GM21619 (cell line): Measurements from ENCODE around the gene PAPOLA.
A peak's percentile ranks its signal among the peaks of the same experiment; 100 is the strongest.
"Not testable (repeated sequence)": the region's sequence is repeated elsewhere in the genome, so short reads cannot be mapped to it uniquely, and the experiment has no call there.

Experiments used
- ATAC-seq: cut with Tn5 transposase; IDR thresholded peaks from one replicate; pipeline ENCODE4 v1.9.1; 2021; ENCODE audit not compliant: unreplicated experiment

PAPOLA gene

GRCh38 chr14:96501740-96502620, at the start of gene PAPOLA:
Gene PAPOLA, plus strand, starts transcription at chr14:96502382. Its CDS starts 211 bp downstream, at chr14:96502593.
- peak; percentile 87 for ATAC-seq

- no peak for ATAC-seq
Observed at GRCh38 chr14:96452684-96453083, 49.5 kb upstream of the PAPOLA start.

- ATAC-seq = no peak
Observed at GRCh38 chr14:96455588-96455987, 46.6 kb upstream of the PAPOLA start.

GRCh38 chr14:96459851-96460250, 42.3 kb upstream of the PAPOLA start:
- no peak for ATAC-seq

- no peak for ATAC-seq
Observed at GRCh38 chr14:96461950-96462798, 40.0 kb upstream of the PAPOLA start.

GRCh38 chr14:96464136-96464535, 38.0 kb upstream of the PAPOLA start:
- no peak for ATAC-seq

DNA sequence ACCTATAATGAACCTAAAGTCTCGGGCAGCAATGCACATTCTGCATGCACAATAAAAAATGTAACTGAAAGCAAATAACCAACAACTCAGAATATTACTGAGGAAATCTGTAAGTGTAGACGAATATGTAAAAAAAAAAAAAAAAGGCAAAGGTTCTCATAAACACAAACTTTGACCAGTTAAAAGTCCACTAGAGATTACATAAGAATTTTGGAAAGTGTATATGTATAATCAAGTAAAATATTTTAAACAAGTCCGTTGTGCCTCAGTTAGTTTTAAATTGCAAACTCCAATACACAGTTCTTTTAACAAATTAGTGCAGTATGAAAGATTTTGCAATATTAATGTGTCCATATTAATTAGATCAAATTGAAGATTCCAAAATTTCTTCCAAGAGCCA, 35.3 kb upstream of the PAPOLA start:
- ATAC-seq = no peak

DNA sequence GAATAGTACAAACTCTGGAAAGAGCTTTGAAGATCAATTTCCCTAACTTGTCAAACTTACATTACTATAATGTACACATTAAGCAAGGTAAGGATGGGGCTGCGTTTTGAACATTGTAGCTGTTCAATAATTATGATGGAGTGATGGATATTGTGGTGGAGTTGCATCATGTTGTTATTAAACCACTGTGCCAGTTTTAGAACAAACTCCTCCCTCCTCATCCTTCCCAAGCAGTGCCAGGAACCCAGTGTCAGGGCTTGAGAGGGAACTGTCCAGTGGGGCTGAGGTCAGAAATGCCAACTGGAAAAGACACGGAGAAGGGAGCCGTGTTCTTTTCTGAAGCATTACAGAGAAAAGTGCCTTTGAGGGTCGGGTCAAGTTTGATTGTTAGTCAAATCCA, 31.9 kb upstream of the PAPOLA start:
- ATAC-seq = no peak

DNA sequence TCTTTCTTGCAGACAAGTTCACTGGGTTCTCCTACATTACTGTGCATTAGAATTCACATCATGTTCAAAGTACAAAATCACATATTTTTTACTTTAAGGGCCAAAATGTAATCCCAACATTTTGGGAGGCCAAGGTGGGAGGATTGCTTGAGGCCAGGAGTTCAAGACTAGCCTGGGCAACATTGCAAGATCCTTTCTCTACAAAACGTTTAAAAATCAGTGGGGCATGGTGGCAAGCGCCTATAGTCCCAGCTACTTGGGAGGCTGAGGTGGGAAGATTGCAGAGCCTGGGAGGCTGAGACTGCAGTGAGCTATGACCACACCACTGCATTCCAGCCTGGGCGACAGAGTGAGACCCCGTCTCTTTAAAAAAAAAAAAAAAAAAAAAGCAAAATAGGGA, 31.2 kb upstream of the PAPOLA start:
- ATAC-seq = not testable (repeated sequence)

GRCh38 chr14:96478119-96478518, 24.1 kb upstream of the PAPOLA start:
- no peak for ATAC-seq

DNA sequence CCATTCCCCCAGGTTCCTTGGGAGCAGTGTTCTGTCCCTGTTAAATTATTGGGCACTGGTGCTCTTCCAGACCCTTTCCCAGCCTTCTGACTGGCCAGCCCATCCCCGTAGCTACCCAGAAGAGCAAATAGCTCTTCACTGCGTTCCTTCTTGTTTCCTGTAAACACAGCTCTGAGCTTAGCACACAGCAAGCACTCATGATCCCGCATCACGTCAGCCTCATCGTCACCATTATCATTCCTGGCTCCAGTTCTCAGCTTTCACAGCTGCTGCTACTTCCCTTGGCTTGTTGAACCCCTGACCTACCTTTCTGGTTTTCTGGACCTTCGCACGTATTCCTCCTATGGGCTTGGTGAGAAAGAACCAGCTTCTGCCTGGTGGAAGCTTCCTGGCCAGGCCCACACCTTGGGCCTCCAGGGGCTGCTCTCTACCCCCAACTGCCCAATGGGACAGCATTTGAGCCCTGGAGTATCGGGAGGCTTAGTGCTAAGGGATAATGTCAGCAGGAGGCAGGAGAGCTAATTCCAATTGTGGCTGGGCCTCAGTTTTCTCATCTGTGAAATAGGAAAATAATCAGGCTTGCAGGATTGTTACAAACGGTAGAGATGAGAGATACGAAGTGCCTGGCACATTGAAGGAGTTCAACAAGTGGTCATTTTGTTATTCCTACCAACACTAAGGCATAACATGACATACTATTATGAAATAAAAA, 22.6 kb upstream of the PAPOLA start:
- no peak for ATAC-seq

- ATAC-seq = no peak
Observed at GRCh38 chr14:96481731-96482314, 20.4 kb upstream of the PAPOLA start.

- ATAC-seq = no peak
Observed at GRCh38 chr14:96482986-96483385, 19.2 kb upstream of the PAPOLA start.

DNA sequence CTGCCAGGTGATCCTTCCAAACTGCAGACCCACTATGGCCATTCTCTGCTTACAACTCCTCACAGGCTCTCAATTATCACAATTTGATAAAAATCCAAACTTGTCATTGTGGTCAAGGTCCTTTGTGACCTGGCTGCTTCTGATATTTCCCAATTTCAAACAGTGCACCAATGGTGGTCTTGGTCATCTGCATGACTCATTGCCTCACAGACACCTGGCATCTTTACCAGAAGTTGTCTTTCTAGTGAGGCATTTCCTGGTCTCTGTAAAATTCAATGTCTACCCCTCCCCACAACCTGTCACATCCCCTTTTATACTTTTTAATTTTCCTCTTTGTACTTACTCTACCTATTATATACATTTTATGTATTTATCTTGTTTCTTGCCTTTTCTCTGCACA, 17.8 kb upstream of the PAPOLA start:
- no peak for ATAC-seq

- ATAC-seq = no peak
Observed at GRCh38 chr14:96486705-96487104, 15.5 kb upstream of the PAPOLA start.

DNA sequence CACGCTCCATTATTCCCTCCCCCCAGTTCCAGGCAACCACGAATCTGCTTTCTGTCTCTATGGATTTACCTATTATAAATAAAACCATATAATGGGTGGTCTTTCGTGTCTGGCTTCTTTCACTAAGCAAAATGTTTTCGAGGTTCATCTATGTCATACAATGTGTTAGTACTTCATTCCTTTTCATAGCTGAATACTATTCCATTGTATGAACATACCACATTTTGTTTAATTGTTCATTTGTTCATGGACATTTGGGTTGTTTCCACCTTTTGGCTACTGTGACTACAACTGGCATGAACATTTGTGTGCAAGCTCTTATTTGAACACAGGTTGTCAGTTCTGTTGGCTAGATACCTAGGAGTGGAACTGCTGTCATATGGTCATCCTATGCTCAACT, 12.9 kb upstream of the PAPOLA start:
- no peak for ATAC-seq

DNA sequence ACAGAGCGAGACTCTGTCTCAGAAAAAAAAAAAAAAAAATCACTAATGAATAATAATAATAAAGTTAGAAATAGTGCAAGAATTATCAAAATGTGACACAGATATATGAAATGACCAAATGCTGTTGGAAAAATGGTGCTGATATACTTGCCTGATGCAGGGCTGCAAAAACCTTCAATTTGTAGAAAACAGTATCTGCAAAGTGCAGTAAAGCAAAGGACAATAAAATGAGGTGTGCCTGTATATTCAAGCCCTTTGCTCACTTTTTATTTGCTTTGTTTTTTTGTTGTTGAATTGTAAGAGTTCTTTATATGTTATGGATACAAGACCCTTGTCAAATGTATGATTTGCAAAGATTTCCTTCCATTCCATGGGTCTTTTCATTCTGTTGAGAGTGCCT, 9.0 kb upstream of the PAPOLA start:
- ATAC-seq = no peak

DNA sequence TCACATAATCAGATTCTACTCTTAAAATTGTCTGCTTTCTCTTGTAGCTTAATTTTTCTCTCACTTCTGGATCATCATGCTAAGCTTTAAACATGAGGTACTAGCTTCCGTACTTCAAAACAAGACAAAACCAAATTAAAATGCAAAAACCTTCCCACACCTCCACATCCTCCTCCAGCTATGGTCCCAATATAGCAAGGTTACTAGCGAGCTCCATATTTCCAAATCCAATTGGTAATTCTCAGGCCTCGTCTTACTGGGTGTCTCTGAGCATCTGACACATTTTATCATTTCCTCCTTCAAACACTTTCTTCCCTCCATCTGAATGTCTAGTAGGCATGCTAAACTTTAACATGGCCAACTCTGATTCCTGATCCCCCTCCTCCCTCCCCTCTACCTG, 7.9 kb upstream of the PAPOLA start:
- no peak for ATAC-seq

DNA sequence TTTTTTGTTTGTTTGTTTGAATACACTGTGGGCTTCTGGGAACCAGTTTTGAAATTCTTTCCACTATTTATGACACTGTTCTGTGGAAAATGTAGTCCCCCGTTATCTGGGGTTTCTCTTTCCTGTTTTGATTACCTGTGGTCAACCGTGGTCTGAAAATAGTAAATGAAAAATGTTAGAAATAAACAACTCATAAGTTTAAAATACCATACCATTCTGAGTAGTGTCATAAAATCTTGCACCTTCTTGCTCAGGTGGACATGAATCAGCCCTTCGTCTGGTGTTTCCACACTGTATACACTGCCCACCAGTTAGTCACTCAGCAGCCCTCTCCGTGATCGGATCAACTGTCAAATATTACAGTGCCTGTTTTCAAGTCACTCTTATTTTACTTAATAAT, 5.1 kb upstream of the PAPOLA start:
- ATAC-seq = peak; percentile 38

DNA sequence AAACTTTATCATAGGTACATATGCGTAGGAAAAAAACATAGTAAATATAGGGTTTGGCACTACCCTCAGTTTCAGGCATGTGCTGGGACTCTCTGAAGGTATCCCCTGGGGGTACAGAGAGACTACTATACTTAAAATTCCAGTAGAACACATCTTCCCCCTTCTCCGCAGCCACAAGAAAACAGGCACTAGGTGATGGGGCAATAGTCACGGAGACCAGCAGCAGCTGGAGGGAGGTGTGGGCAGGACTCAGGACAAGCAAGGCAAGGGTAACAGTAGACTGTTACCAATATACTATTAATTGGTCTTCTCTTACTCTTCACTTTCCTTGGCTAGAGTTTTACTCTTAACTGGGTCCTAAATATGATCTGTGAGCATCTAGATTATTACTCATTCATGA, 4.6 kb upstream of the PAPOLA start:
- ATAC-seq = no peak

DNA sequence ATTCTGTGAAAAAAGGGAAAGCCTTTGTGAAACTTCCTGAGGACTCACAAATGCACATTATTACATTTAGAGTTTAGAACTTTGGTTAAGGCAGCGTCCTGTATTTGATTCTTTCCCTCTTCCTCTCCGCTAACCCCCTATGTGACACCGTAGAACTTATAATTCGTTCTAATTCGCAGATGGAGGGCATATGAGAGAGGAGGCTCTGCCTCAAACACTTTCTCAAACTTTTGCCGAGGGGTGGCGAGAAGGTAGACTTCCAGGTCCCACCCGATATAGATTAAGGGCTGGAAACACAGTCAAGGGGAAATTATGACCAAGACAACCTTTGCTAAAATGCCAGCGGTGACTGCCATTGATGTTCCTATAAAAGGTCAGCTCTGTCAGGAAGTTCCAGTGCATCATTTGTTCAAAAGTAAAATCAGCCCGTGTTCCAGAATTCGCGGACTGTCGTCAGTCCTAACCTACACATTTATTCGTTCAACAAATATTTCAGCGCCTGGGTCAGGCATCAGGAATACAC, 904 bp upstream of the PAPOLA start:
- no peak for ATAC-seq
